ENCODE measurements around the gene ORC5. TPM values are rescaled to one million over a fixed set of nuclear protein-coding genes. Genes with fewer than 3 reads are reported as not detected.

The ORC5 gene
- total RNA-seq, 1 experiment from 2014 or later, result 25.9 TPM

- Histone ChIP-seq H3K4ac (ENCODE audit: low read depth, low read length) (no peak overlapping the region), H3K18ac (ENCODE audit: insufficient read length, low read depth, low read length) (no peak overlapping the region), H2BK20ac (ENCODE audit: low read depth, low read length, poor library complexity, severe bottlenecking) (no peak overlapping the region), H4K5ac (ENCODE audit: insufficient read length, low read depth, low read length) (no peak overlapping the region), H2AK5ac (ENCODE audit: insufficient read length, low read length) (no peak overlapping the region), H2BK5ac (ENCODE audit: insufficient read length, low read length) (no peak overlapping the region), H3K14ac (ENCODE audit: insufficient read depth, low read length) (no peak overlapping the region), H4K20me1 (ENCODE audit: control insufficient read depth, insufficient read depth, insufficient read length) (no peaks in the 10 kb centered on the region), H4K8ac (replicated peaks; ENCODE audit: insufficient read length, low read depth, low read length) (no peak overlapping the region), H3K23me2 (ENCODE audit: insufficient read length, low read depth, low read length, poor library complexity, severe bottlenecking) (no peaks in the 10 kb centered on the region), H3K79me2 (ENCODE audit: insufficient read depth, low read length) (no peaks in the 10 kb centered on the region), H3K23ac (ENCODE audit: insufficient read length, low read depth, low read length) (no peak overlapping the region), H3K9me3 (ENCODE audit: control insufficient read depth, low read depth, low read length) (no peaks in the 10 kb centered on the region), H2BK15ac (ENCODE audit: low read depth, low read length) (no peak overlapping the region), H4K91ac (ENCODE audit: insufficient read length, low read depth, low read length) (no peak overlapping the region), H2BK12ac (ENCODE audit: insufficient read length, low read depth, low read length) (no peak overlapping the region), H3T11ph (ENCODE audit: low read length) (no peak overlapping the region), H3K9ac (ENCODE audit: extremely low read depth, insufficient read length, low read length) (no peak overlapping the region), H3K79me1 (ENCODE audit: insufficient read depth, low read depth, low read length, poor library complexity, severe bottlenecking) (no peaks in the 10 kb centered on the region), H2BK120ac (ENCODE audit: low read depth, low read length, poor library complexity, severe bottlenecking) (no peak overlapping the region), H3K27me3 (ENCODE audit: insufficient read depth, low read length) (no peaks in the 10 kb centered on the region), H2AFZ (ENCODE audit: low read length) (no peak overlapping the region), H3K4me1 (ENCODE audit: insufficient read depth, low read length) (no peaks in the 10 kb centered on the region; the same call in 1 of the 2 replicates), H3K56ac (ENCODE audit: insufficient read length, low read depth, low read length) (no peak overlapping the region), H3K4me2 (ENCODE audit: insufficient read depth, insufficient read length, low read length) (no peak overlapping the region), H3K27ac (ENCODE audit: insufficient read length, low read depth, low read length) (no peak overlapping the region)
- TF ChIP-seq CTCF (conservative IDR thresholded peaks at IDR 0.05), result no peak
- WGBS (ENCODE audit: extremely low coverage, insufficient read length, low lambda C conversion rate), result no CpG with 5 or more reads among the region's 2 CpGs
- 0 out of 4 replicates have a peak, but pooled peaks cover 0 to 2% of the 10 kb centered on the region in 2 experiments for H3K4me1 Mint-ChIP-seq
- no peak for DNase-seq
- no peak overlapping the region for H3K4me3 Mint-ChIP-seq
- no peak overlapping the region for H3K27ac Mint-ChIP-seq
- H3K27me3 Mint-ChIP-seq (ENCODE audit: low read depth), result no peaks in the 10 kb centered on the region
- H3K9me3 Mint-ChIP-seq, result no peaks in the 10 kb centered on the region
- H3K36me3 Mint-ChIP-seq (ENCODE audit: insufficient read depth in 1 of 3, low read depth in 3 of 3), result peaks cover 7 to 19% (median 12%) of the 10 kb centered on the region in 3 experiments
Measured at GRCh38 chr7:104127204-104127603, 80.6 kb downstream of the ORC5 start.
